Stomach smooth muscle (tissue), 2 donors: ENCODE data around the gene NPY4R2.
"Not testable (repeated sequence)": the region's sequence is repeated elsewhere in the genome, so short reads cannot be mapped to it uniquely, and the experiment has no call there.

ENCODE experiments used
- H3K27ac ChIP-seq: one replicate; pipeline ENCODE4 v1.7.0; 2013; ENCODE audit warnings: mild to moderate bottlenecking, low read length, inconsistent platforms
- H3K27me3 ChIP-seq, 2 donors: one replicate each; pipeline ENCODE4 v1.7.0; 2013; ENCODE audit warnings: low read length in 2 of 2; ENCODE audit not compliant: insufficient read depth in 2 of 2, control insufficient read depth in 1 of 2
- H3K36me3 ChIP-seq, 2 donors: one replicate each; pipeline ENCODE4 v1.7.0; 2013; ENCODE audit warnings: low read length in 2 of 2; ENCODE audit not compliant: control insufficient read depth in 2 of 2, insufficient read depth in 2 of 2
- H3K4me1 ChIP-seq: one replicate; pipeline ENCODE4 v1.7.0; 2013; ENCODE audit warnings: low read length; ENCODE audit not compliant: control insufficient read depth, insufficient read depth
- H3K4me3 ChIP-seq, 2 donors: one replicate each; pipeline ENCODE4 v1.7.0; 2013; ENCODE audit warnings: low read length in 2 of 2
- H3K9ac ChIP-seq, 2 donors: one replicate each; pipeline ENCODE4 v1.7.0; 2013; ENCODE audit warnings: low read length in 2 of 2, mild to moderate bottlenecking in 1 of 2
- H3K9me3 ChIP-seq, 2 donors: one replicate each; pipeline ENCODE4 v1.7.0; 2013; ENCODE audit warnings: low read length in 2 of 2; ENCODE audit not compliant: control insufficient read depth in 2 of 2
- donor health status: healthy.
- donor health status: Pancreatic carcinoma.

NPY4R2 gene

DNA sequence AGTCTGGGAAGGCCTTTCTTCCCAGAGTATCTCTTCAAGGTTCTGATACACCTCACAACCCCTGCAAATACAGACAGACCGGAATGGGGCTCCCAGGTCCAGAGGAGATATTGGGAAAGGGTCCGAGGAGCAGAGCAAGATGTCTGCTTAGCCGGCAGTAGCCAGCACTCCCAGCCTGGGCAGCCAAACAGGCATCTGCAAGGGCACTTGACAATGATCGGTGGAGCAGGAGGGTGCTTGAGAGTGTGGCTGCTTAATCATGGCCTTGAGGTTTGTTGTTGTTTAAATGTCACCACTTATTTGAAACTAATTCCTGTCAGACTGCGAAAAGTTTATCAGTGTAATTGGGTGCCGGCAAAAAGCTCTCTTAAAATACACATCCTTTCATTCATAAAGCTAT, 15.0 kb downstream of the NPY4R2 start:
- not testable (repeated sequence) for H3K4me3 ChIP-seq, H3K9ac ChIP-seq, H3K36me3 ChIP-seq, H3K9me3 ChIP-seq, H3K4me1 ChIP-seq, H3K27ac ChIP-seq, H3K27me3 ChIP-seq

DNA sequence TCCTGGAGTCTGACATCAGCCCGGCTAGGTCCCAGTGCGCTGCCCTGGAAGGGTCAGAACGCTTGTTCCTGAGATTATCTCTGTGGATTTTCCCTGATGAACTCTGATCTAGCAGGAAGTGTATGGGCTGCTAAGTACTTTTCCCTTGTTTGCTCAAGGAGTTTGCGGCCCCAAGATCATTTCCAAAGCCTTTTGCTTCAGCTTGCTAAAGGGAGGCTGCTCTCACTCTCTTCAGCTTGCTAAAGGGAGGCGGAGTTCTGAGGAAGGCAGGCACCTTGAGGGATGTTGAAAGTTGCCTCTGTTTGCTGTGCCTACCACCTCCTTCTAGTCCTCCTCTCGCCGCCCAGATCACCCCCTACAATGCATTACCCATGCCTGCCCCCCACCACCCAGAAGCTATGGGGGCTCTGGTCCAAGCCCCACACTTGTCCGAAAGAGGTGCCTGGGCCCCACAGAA, 18.3 kb downstream of the NPY4R2 start:
- H3K27me3 ChIP-seq, H3K4me3 ChIP-seq, H3K9me3 ChIP-seq, H3K4me1 ChIP-seq, H3K27ac ChIP-seq, H3K9ac ChIP-seq, H3K36me3 ChIP-seq: not testable (repeated sequence)

DNA sequence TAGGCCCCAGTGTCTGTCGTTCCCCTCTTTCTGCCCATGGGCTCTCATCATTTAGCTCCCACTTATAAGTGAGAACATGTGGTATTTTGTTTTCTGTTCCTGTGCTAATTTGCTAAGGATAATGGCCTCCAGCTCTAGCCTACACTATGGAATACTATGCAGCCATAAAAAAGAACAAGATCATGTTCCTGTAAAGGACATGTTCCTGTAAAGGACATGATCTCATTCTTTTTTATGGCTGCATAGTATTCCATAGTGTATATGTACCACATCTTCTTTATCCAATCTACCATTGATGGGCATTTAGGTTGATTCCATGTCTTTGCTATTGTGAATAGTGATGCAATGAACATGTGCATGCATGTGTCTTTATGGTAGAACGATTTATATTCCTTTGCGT, 19.2 kb downstream of the NPY4R2 start:
- not testable (repeated sequence) for H3K9ac ChIP-seq, H3K9me3 ChIP-seq, H3K36me3 ChIP-seq, H3K27me3 ChIP-seq, H3K4me3 ChIP-seq, H3K4me1 ChIP-seq, H3K27ac ChIP-seq

DNA sequence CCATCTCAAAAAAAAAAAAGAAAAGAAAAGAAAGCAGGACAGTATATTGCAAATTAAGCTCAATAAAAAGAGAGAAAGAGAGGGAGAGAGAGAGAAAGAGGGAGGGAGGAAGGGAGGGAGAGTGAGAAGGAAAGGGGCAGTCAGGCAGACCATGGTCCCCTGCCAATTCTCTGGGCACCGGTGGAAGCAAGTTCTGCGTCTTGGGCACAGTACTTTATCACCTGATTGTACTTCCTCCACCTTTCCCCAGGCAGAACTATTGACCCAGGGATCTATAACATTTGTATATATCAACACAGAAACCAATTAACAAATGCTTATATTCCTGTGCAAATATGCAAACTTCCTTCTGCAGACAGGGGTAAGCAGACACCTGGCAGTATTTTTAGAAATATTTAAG, 22.4 kb downstream of the NPY4R2 start:
- not testable (repeated sequence) for H3K27me3 ChIP-seq, H3K9me3 ChIP-seq, H3K4me1 ChIP-seq, H3K27ac ChIP-seq, H3K36me3 ChIP-seq, H3K9ac ChIP-seq, H3K4me3 ChIP-seq

DNA sequence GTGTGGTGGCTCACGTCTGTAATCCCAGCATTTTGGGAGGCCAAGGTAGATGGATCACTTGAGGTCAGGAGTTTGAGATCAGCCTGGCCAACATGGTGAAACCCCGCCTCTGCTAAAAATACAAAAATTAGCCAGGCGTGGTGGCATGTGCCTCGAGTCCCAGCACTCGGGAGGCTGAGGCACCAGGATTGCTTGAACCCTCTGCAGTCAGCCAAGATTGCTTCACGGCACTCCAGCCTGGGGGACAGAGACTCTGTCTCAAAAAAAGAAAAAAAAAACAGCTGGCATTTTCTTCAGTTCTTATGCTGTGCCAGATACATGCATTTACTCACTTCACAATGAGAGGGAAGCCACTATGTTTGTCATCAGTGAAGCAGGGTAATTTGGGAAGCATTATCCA, 22.9 kb downstream of the NPY4R2 start:
- H3K9ac ChIP-seq, H3K4me3 ChIP-seq, H3K4me1 ChIP-seq, H3K27ac ChIP-seq, H3K9me3 ChIP-seq, H3K36me3 ChIP-seq, H3K27me3 ChIP-seq: not testable (repeated sequence)

DNA sequence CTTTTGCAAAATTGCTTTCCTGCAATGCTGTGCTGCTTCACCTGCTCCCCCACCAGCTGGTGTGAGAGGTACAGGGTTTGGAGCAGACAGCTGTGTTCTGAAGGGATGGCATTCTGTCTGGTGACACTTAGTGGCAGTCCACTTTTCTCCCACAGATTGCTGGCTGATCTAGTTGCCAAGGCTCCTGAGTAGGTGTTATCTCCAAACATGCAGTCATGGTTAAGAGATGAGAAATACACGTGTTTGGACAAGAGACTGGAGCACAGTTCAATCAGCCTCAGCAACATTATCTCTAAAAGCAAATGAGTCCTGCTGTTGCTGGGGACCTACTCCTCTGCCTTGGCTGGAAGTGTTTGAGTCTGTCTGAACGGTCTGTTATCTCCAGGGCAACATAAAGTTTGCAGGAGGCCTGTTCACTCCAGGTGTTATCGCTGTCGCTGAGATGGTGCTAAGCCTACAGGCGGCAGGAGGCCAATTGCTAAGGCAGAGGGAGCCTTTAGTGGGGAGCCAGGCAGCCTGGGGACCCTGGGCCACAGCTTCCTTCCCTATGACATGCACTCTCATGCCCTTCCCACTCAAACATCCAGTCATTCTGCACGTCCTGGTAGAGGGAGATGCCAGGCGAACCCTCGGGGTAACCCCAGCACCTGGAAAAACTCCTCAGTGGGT, 24.0 kb downstream of the NPY4R2 start:
- not testable (repeated sequence) for H3K27ac ChIP-seq, H3K4me3 ChIP-seq, H3K4me1 ChIP-seq, H3K27me3 ChIP-seq, H3K9ac ChIP-seq, H3K36me3 ChIP-seq, H3K9me3 ChIP-seq

DNA sequence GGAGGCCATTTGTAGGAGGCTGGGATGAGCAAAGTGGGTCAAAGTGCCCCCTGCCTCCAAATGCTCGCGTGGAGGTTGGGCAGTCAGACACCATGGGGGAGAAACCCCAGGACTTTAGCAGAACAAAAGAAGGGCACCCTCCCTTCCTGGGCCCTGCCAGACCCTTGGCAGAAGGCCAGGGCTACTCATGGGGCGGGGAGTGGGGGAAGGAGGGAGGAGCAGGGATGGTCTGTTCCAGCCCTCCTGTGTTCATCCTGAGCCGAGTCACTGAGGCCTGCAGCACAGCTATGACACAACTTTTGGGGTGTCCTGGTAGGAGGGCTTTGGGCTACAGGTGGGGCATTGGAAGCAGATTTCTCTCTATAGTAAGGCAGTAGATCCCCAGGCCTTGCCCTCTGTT, 24.9 kb downstream of the NPY4R2 start:
- H3K36me3 ChIP-seq, H3K4me1 ChIP-seq, H3K27me3 ChIP-seq, H3K4me3 ChIP-seq, H3K9me3 ChIP-seq, H3K9ac ChIP-seq, H3K27ac ChIP-seq: not testable (repeated sequence)

DNA sequence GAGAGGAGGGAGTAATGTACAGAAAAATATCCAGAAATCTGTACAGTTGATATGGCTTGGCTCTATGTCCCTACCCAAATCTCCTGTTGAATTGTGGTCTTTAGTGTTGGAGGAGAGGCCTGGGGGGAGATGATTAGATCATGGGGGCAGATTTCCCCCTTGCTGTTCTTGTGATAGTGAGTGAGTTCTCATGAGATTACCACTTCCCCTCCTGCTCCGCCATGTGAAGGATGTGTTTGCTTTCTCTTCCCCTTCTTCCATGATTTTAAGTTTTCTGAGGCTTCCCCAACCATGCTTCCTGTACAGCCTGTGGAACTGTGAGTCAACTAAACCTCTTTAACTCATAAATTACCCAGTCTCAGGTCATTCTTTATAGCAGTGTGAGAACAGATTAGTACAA, 29.0 kb downstream of the NPY4R2 start:
- not testable (repeated sequence) for H3K27me3 ChIP-seq, H3K36me3 ChIP-seq, H3K9me3 ChIP-seq, H3K4me3 ChIP-seq, H3K9ac ChIP-seq, H3K27ac ChIP-seq, H3K4me1 ChIP-seq

DNA sequence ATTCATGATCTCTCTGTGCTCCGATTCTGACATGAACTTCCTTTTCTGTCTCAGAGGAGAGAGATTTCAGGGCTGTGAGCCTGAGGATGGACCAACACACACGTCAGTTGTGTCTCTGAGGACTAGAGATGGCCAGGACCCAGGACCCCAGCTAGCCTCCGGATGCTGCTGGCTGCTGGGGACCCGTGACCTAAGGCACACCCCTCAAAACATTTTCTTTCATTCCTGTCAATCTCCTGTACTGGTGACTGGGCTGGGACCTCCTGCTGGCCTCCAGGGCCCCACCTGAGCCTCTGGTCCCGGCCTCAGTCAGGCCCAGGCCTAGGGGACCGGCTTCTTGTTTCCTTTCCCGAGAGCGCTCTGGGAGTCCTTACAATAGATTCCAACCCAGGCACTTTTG, 38.7 kb downstream of the NPY4R2 start:
- H3K27ac ChIP-seq, H3K4me3 ChIP-seq, H3K9ac ChIP-seq, H3K27me3 ChIP-seq, H3K36me3 ChIP-seq, H3K4me1 ChIP-seq, H3K9me3 ChIP-seq: not testable (repeated sequence)

DNA sequence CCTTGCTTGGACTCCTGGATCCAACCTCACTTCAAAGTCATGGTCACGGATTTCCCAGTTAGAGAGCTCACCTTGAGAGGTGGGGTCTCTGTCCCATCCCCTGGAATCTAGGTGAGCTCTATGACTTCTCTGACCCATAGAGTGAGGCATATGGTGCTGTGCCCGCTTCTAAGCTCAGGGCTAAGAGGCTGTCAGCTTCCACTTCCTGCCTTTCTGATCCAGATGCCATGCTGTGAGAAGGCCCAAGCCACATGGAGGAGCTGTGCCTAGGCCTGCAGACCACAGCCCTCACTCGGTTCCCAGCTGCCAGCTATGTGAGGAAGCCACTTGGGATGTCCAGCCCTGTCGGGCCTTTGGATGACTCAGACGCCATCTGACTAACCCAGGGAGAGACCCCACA, 41.2 kb downstream of the NPY4R2 start:
- not testable (repeated sequence) for H3K4me3 ChIP-seq, H3K9me3 ChIP-seq, H3K4me1 ChIP-seq, H3K9ac ChIP-seq, H3K27ac ChIP-seq, H3K27me3 ChIP-seq, H3K36me3 ChIP-seq

DNA sequence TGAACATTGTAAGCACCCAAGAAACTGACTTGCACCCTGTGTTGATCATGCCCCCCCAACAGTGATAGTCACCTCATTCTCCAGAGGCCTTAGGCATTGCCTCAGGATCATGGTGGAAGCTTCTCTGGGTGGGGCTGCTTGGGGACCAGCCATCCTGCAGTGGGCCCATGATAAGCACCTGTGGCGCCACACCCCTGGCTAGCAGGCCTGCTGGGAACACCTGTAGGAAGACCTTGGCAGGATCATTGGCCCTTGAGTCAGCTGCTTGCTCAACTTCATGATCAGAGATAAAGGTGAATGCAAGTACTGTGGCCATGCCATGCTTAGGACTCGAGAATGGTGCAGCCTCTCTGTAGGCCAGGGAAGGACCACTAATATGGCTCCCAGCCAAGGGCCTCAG, 42.2 kb downstream of the NPY4R2 start:
- not testable (repeated sequence) for H3K4me1 ChIP-seq, H3K9ac ChIP-seq, H3K27ac ChIP-seq, H3K9me3 ChIP-seq, H3K4me3 ChIP-seq, H3K36me3 ChIP-seq, H3K27me3 ChIP-seq

DNA sequence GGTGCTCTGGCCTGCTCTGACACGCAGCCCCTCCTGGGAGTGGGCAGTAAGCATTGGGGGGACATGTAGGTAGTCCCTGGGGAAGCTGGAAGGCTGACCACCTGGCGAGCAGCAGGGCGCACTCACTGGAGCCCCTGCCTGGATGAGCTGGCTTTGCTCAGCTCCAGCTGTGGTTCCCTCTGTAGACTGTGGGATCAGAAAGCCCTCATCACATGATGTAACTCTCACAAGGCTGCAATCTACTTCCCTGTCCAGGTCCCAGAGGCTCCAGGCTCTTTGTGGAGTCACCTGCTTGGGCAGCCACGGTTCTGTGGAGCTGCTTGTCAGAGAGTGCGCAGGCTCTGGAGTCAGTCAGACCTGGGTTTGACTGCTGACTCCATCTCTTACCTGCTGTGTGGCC, 44.3 kb downstream of the NPY4R2 start:
- H3K4me1 ChIP-seq, H3K27me3 ChIP-seq, H3K4me3 ChIP-seq: not testable (repeated sequence)

More for the DNA sequence above, 44.3 kb downstream of the NPY4R2 start:
- H3K9ac ChIP-seq, H3K36me3 ChIP-seq, H3K27ac ChIP-seq, H3K9me3 ChIP-seq: not testable (repeated sequence)
